ENCODE data around the gene KCND2. TPM values are rescaled to one million over a fixed set of nuclear protein-coding genes. Genes with fewer than 3 reads are reported as not detected.

The KCND2 gene
- total RNA-seq, 1 experiment from 2014 or later = not detected

DNA sequence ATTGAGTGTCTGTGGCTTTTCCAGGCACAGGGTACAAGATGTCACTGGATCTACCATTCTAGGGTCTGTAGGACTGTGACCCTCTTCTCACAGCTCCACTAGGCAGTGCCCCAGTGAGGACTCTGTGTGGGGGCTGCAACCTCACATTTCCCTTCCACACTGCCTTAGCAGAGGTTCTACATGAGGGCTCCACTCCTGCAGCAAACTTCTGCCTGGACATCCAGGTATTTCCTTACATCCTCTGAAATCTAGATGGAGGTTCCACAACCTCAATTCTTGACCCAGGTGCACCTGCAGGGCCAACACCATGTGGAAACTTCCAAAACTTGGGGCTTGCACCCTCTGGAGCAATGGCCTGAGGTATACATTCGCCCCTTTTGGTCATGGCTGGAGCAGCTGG is 183.7 kb downstream of the KCND2 start:
- TF ChIP-seq CTCF (IDR thresholded peaks at IDR 0.05; ENCODE audit: insufficient read depth in 1 of 2, low read depth in 1 of 2, low read length in 1 of 2, severe bottlenecking in 1 of 2, unreplicated experiment in 1 of 2) = no peak
- peaks cover 22% of the 10 kb centered on the region for H3K9me3 ChIP-seq
- no peaks in the 10 kb centered on the region for H3K36me3 ChIP-seq (ENCODE audit: control insufficient read depth, insufficient read depth, low read length)
- no peaks in the 10 kb centered on the region for H3K27me3 Mint-ChIP-seq (ENCODE audit: insufficient read depth, unreplicated experiment)
- no peaks in the 10 kb centered on the region for H3K36me3 Mint-ChIP-seq (ENCODE audit: insufficient read depth, unreplicated experiment)
- no TSS peak for BruUV-seq (replicated peaks)
- no peaks in the 10 kb centered on the region for H3K4me1 Mint-ChIP-seq (ENCODE audit: low read depth, unreplicated experiment)
- CTCF ChIA-PET = no interaction called here
- intact Hi-C loops (cut with micrococcal nuclease; ENCODE audit: unreplicated experiment) = no loop called here
- H3K4me3 ChIP-seq (ENCODE audit: low read depth, low read length) = no peak overlapping the region
- H3K9me3 Mint-ChIP-seq (ENCODE audit: unreplicated experiment) = peaks cover 16% of the 10 kb centered on the region
- DNase-seq = no peak
- H3K4me3 Mint-ChIP-seq (ENCODE audit: unreplicated experiment) = no peak overlapping the region
- no peaks in the 10 kb centered on the region for H3K4me1 ChIP-seq
- no peak overlapping the region for H3K27ac Mint-ChIP-seq (ENCODE audit: unreplicated experiment)
- no peaks in the 10 kb centered on the region for H3K27me3 ChIP-seq (replicated peaks; ENCODE audit: control insufficient read depth, insufficient read depth, low read length)
- POLR2A ChIA-PET = no interaction called here

DNA sequence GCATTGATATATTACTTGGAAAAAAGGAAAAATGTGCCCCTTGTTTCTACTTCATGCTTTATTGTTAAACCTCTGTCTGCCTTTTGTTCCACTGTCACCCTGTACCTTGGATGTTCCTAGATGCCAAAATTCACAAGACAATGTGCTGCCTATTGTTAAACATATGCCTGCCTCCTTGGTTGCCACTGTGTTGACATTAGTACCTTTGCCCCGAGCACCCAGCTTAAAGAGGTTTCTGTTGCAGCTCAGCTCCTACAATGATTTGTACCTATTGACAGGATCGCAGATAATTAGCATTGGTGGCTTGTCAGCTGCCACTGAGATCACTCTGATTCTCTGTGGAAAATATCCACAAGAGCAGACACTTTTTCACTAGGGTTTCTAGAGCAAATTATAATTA is 188.0 kb downstream of the KCND2 start:
- Mint-ChIP-seq H3K27ac (ENCODE audit: unreplicated experiment) (no peak overlapping the region), H3K4me1 (ENCODE audit: low read depth, unreplicated experiment) (no peaks in the 10 kb centered on the region), H3K9me3 (ENCODE audit: unreplicated experiment) (peaks cover 16% of the 10 kb centered on the region), H3K27me3 (ENCODE audit: insufficient read depth, unreplicated experiment) (peaks cover 4% of the 10 kb centered on the region), H3K36me3 (ENCODE audit: insufficient read depth, unreplicated experiment) (no peaks in the 10 kb centered on the region), H3K4me3 (ENCODE audit: unreplicated experiment) (no peak overlapping the region)
- Histone ChIP-seq H3K27me3 (replicated peaks; ENCODE audit: control insufficient read depth, insufficient read depth, low read length) (no peaks in the 10 kb centered on the region), H3K9me3 (peaks cover 9% of the 10 kb centered on the region), H3K4me3 (ENCODE audit: low read depth, low read length) (no peak overlapping the region), H3K4me1 (no peaks in the 10 kb centered on the region), H3K36me3 (ENCODE audit: control insufficient read depth, insufficient read depth, low read length) (no peaks in the 10 kb centered on the region)
- BruUV-seq (replicated peaks) = no TSS peak
- CTCF ChIA-PET = no interaction called here
- intact Hi-C loops (cut with micrococcal nuclease; ENCODE audit: unreplicated experiment) = no loop called here
- TF ChIP-seq CTCF (IDR thresholded peaks at IDR 0.05; ENCODE audit: insufficient read depth in 1 of 2, low read depth in 1 of 2, low read length in 1 of 2, severe bottlenecking in 1 of 2, unreplicated experiment in 1 of 2) = no peak
- POLR2A ChIA-PET = no interaction called here
- DNase-seq = no peak

- H3K4me1 Mint-ChIP-seq (ENCODE audit: low read depth, unreplicated experiment) = no peaks in the 10 kb centered on the region
- no peaks in the 10 kb centered on the region for H3K36me3 Mint-ChIP-seq (ENCODE audit: insufficient read depth, unreplicated experiment)
- DNase-seq = no peak
- TF ChIP-seq CTCF (IDR thresholded peaks at IDR 0.05; ENCODE audit: insufficient read depth in 1 of 2, low read depth in 1 of 2, low read length in 1 of 2, severe bottlenecking in 1 of 2, unreplicated experiment in 1 of 2) = no peak
- ChIA-PET CTCF (no interaction called here), POLR2A (no interaction called here)
- Histone ChIP-seq H3K4me1 (no peaks in the 10 kb centered on the region), H3K27me3 (replicated peaks; ENCODE audit: control insufficient read depth, insufficient read depth, low read length) (no peaks in the 10 kb centered on the region), H3K36me3 (ENCODE audit: control insufficient read depth, insufficient read depth, low read length) (no peaks in the 10 kb centered on the region), H3K4me3 (ENCODE audit: low read depth, low read length) (no peak overlapping the region), H3K9me3 (no peaks in the 10 kb centered on the region)
- no peak overlapping the region for H3K27ac Mint-ChIP-seq (ENCODE audit: unreplicated experiment)
- intact Hi-C loops (cut with micrococcal nuclease; ENCODE audit: unreplicated experiment) = no loop called here
- H3K4me3 Mint-ChIP-seq (ENCODE audit: unreplicated experiment) = no peak overlapping the region
- BruUV-seq (replicated peaks) = no TSS peak
- peaks cover 4% of the 10 kb centered on the region for H3K9me3 Mint-ChIP-seq (ENCODE audit: unreplicated experiment)
- peaks cover 7% of the 10 kb centered on the region for H3K27me3 Mint-ChIP-seq (ENCODE audit: insufficient read depth, unreplicated experiment)
These were observed 190.0 kb downstream of the KCND2 start for GRCh38 chr7:120462991-120463390.
